Measurements from ENCODE around the gene RFXAP. TPM values are rescaled to one million over a fixed set of nuclear protein-coding genes. Genes with fewer than 3 reads are reported as not detected.

Gene RFXAP
- total and polyA plus RNA-seq, 2 donors (not counting 3 experiments of a cell fraction or from before 2014, with no cell fraction given), result 3.0 to 7.2 TPM

GRCh38 chr13:36858290-36858689 lies 39.3 kb downstream of the RFXAP start:
- Histone ChIP-seq H3K4me2 (ENCODE audit: insufficient read depth, low read length) (no peak overlapping the region), H3K36me3 (ENCODE audit: control insufficient read depth in 2 of 2, extremely low read depth in 1 of 2, insufficient read depth in 2 of 2, low read length in 2 of 2) (peaks cover 0 to 3% of the 10 kb centered on the region in 2 experiments), H3K27ac (ENCODE audit: insufficient read depth, low read depth, low read length) (no peak overlapping the region), H3K4me1 (ENCODE audit: control insufficient read depth, extremely low read depth, insufficient read depth, low read length) (peaks cover 17% of the 10 kb centered on the region), H3K79me2 (ENCODE audit: control insufficient read depth, insufficient read depth, low read length) (no peaks in the 10 kb centered on the region), H3K27me3 (ENCODE audit: control insufficient read depth in 2 of 2, insufficient read depth in 2 of 2, low read length in 2 of 2) (no peaks in the 10 kb centered on the region), H3K9me3 (replicated peaks; ENCODE audit: control insufficient read depth, insufficient read depth, low read length) (no peaks in the 10 kb centered on the region), H3K9me1 (replicated peaks; ENCODE audit: control insufficient read depth, extremely low read depth, insufficient read depth, low read length) (no peaks in the 10 kb centered on the region), H4K20me1 (replicated peaks; ENCODE audit: control insufficient read depth, extremely low read depth, insufficient read depth, low read length) (no peaks in the 10 kb centered on the region), H3K9ac (replicated peaks; ENCODE audit: extremely low read depth, insufficient read depth, low read length) (no peak overlapping the region), H3K4me3 (replicated peaks in 1 of 3; ENCODE audit: insufficient read depth in 1 of 3, low read depth in 1 of 3, low read length in 3 of 3) (no peak overlapping the region), H2AFZ (ENCODE audit: low read depth, low read length) (no peak overlapping the region)
- ChIA-PET POLR2A (interaction anchor here (0.9 kb wide), 1 partner anchor 123 kb away, joined by 3 read pairs; no protein-coding TSS in a partner anchor), CTCF (interaction anchor here (0.6 to 11.0 kb wide), 43 partner anchors 9 to 575 kb away, joined by 3 to 359 read pairs (median 7); partner anchors contain the start of genes ALG5, EXOSC8 and SMAD9)
- no peak for TF ChIP-seq POLR2AphosphoS5 (IDR thresholded peaks at IDR 0.05; ENCODE audit: insufficient read depth, low read depth, low read length)
- peak; percentile 38 to 52 for TF ChIP-seq CTCF (IDR thresholded peaks at IDR 0.05; ENCODE audit: extremely low read depth in 1 of 2, insufficient read depth in 1 of 2, low read depth in 1 of 2, low read length in 2 of 2)
- intact Hi-C loops (cut with micrococcal nuclease) (loop anchor here (1.0 to 5.0 kb wide), 3 partner anchors 61 to 199 kb away; partner anchors contain the start of gene SUPT20H), dilution Hi-C loops (cut with MboI; ENCODE audit: extremely low pct_ligation_motif_present, low sequenced_read_pairs) (loop anchor here (25.0 kb wide), 1 partner anchor 129 kb away; the partner anchor contains the start of gene ALG5)
- peak; percentile 86 for FAIRE-seq
- BruUV-seq (replicated peaks), result no TSS peak
- DNase-seq (ENCODE audit: low read depth, low spot score), result peak; percentile 68

GRCh38 chr13:36859259-36859658 lies 40.2 kb downstream of the RFXAP start:
- H3K9ac ChIP-seq (replicated peaks; ENCODE audit: extremely low read depth, insufficient read depth, low read length), result no peak overlapping the region
- no peaks in the 10 kb centered on the region for H4K20me1 ChIP-seq (replicated peaks; ENCODE audit: control insufficient read depth, extremely low read depth, insufficient read depth, low read length)
- no peaks in the 10 kb centered on the region for H3K36me3 ChIP-seq (ENCODE audit: control insufficient read depth in 2 of 2, extremely low read depth in 1 of 2, insufficient read depth in 2 of 2, low read length in 2 of 2)
- no peak overlapping the region for H3K4me3 ChIP-seq (replicated peaks in 1 of 3; ENCODE audit: insufficient read depth in 1 of 3, low read depth in 1 of 3, low read length in 3 of 3)
- no peaks in the 10 kb centered on the region for H3K27me3 ChIP-seq (ENCODE audit: control insufficient read depth in 2 of 2, insufficient read depth in 2 of 2, low read length in 2 of 2)
- no peaks in the 10 kb centered on the region for H3K9me1 ChIP-seq (replicated peaks; ENCODE audit: control insufficient read depth, extremely low read depth, insufficient read depth, low read length)
- peaks cover 17% of the 10 kb centered on the region for H3K4me1 ChIP-seq (ENCODE audit: control insufficient read depth, extremely low read depth, insufficient read depth, low read length)
- TF ChIP-seq MAX (IDR thresholded peaks at IDR 0.05; ENCODE audit: insufficient read depth, insufficient read length) (no peak), FOS (IDR thresholded peaks at IDR 0.05; ENCODE audit: borderline replicate concordance, insufficient read depth, low read length) (no peak), POLR2AphosphoS5 (IDR thresholded peaks at IDR 0.05; ENCODE audit: insufficient read depth, low read depth, low read length) (no peak), POLR2A (IDR thresholded peaks at IDR 0.05; ENCODE audit: low read depth, low read length) (no peak), JUN (IDR thresholded peaks at IDR 0.05; ENCODE audit: borderline replicate concordance, insufficient read depth, insufficient read length, low read depth) (no peak), GATA2 (IDR thresholded peaks at IDR 0.05; ENCODE audit: insufficient read depth, insufficient read length, low read depth, low read length) (no peak), EZH2 (IDR thresholded peaks at IDR 0.05; ENCODE audit: borderline replicate concordance, low read depth, low read length, severe bottlenecking) (no peak), CTCF (IDR thresholded peaks at IDR 0.05; ENCODE audit: extremely low read depth in 1 of 2, insufficient read depth in 1 of 2, low read depth in 1 of 2, low read length in 2 of 2) (no peak), MYC (IDR thresholded peaks at IDR 0.05; ENCODE audit: low read depth, low read length) (no peak)
- dilution Hi-C loops (cut with MboI; ENCODE audit: extremely low pct_ligation_motif_present, low sequenced_read_pairs), result loop anchor here (25.0 kb wide), 1 partner anchor 128 kb away; the partner anchor contains the start of gene ALG5
- FAIRE-seq (no peak), DNase-seq (ENCODE audit: low read depth, low spot score) (no peak)
- no peak overlapping the region for H3K27ac ChIP-seq (ENCODE audit: insufficient read depth, low read depth, low read length)
- H2AFZ ChIP-seq (ENCODE audit: low read depth, low read length), result no peak overlapping the region
- ChIA-PET CTCF (interaction anchor here (0.6 to 11.0 kb wide), 20 partner anchors 10 to 576 kb away, joined by 3 to 359 read pairs (median 8); partner anchors contain the start of genes ALG5, EXOSC8 and SMAD9), POLR2A (no interaction called here)
- no peak overlapping the region for H3K4me2 ChIP-seq (ENCODE audit: insufficient read depth, low read length)
- intact Hi-C loops (cut with micrococcal nuclease), result loop anchor here (2.0 to 5.0 kb wide), 2 partner anchors 60 to 198 kb away; partner anchors contain the start of gene SUPT20H
- H3K79me2 ChIP-seq (ENCODE audit: control insufficient read depth, insufficient read depth, low read length), result no peaks in the 10 kb centered on the region
- no peaks in the 10 kb centered on the region for H3K9me3 ChIP-seq (replicated peaks; ENCODE audit: control insufficient read depth, insufficient read depth, low read length)
- no TSS peak for BruUV-seq (replicated peaks)
